BJ (cell line): ENCODE measurements around the gene CHPF2. TPM values are rescaled to one million over a fixed set of nuclear protein-coding genes. Genes with fewer than 3 reads are reported as not detected.

ENCODE experiments used
- CTCF ChIA-PET: fragments of 350-600 bp; formaldehyde crosslinking; extraction: SDS; loops from one replicate; lab custom pipeline; 2021; ENCODE audit warnings: antibody characterized with exemption, inconsistent platforms; lab: Yijun Ruan, JAX
- POLR2A ChIA-PET: fragments of 300-600 bp; sonication (Branson Sonifier 250); formaldehyde crosslinking; extraction: SDS; loops from one replicate; lab custom pipeline; 2021; ENCODE audit warnings: antibody characterized with exemption; lab: Charles Lee
- DNase-seq: peaks from one replicate; pipeline ENCODE4 v3.0.0-alpha.2; 2011; ENCODE audit warnings: low read depth
- H3K27me3 ChIP-seq: 2 replicates; pipeline ENCODE4 v1.6.0; 2011; ENCODE audit warnings: low read length; ENCODE audit not compliant: control insufficient read depth, insufficient read depth
- H3K36me3 ChIP-seq: 2 replicates; pipeline ENCODE4 v1.5.1; 2011; ENCODE audit warnings: low read length; ENCODE audit not compliant: control insufficient read depth, insufficient read depth
- H3K4me3 ChIP-seq: 2 replicates; pipeline ENCODE4 v1.5.1; 2011; ENCODE audit warnings: low read depth, mild to moderate bottlenecking, control low read depth, low read length
- polyA plus RNA-seq: library from polyadenylated mRNA; depleted of rRNA; stranded (reverse); fragments of >200 nt; gene quantifications from 2 replicates; pipeline ENCODE4 v1.2.3, GENCODE V29; 2011
- TF ChIP-seq, protein P1 (sequence below): IDR thresholded peaks from 2 replicates; pipeline ENCODE4 v1.5.1; 2011; ENCODE audit warnings: low read depth, mild to moderate bottlenecking, control low read depth, inconsistent platforms, low read length, moderate library complexity; ENCODE audit not compliant: insufficient read depth

Gene CHPF2
- polyA plus RNA-seq, 1 experiment, result 42.6 TPM

DNA sequence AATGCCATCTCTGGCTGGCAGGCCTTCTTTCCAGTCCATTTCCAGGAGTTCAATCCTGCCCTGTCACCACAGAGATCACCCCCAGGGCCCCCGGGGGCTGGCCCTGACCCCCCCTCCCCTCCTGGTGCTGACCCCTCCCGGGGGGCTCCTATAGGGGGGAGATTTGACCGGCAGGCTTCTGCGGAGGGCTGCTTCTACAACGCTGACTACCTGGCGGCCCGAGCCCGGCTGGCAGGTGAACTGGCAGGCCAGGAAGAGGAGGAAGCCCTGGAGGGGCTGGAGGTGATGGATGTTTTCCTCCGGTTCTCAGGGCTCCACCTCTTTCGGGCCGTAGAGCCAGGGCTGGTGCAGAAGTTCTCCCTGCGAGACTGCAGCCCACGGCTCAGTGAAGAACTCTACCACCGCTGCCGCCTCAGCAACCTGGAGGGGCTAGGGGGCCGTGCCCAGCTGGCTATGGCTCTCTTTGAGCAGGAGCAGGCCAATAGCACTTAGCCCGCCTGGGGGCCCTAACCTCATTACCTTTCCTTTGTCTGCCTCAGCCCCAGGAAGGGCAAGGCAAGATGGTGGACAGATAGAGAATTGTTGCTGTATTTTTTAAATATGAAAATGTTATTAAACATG lies 6.0 kb downstream of the CHPF2 start:
- peaks cover 41% of the 10 kb centered on the region for H3K36me3 ChIP-seq
- CTCF ChIA-PET, result no interaction called here
- H3K27me3 ChIP-seq, result no peaks in the 10 kb centered on the region

DNA sequence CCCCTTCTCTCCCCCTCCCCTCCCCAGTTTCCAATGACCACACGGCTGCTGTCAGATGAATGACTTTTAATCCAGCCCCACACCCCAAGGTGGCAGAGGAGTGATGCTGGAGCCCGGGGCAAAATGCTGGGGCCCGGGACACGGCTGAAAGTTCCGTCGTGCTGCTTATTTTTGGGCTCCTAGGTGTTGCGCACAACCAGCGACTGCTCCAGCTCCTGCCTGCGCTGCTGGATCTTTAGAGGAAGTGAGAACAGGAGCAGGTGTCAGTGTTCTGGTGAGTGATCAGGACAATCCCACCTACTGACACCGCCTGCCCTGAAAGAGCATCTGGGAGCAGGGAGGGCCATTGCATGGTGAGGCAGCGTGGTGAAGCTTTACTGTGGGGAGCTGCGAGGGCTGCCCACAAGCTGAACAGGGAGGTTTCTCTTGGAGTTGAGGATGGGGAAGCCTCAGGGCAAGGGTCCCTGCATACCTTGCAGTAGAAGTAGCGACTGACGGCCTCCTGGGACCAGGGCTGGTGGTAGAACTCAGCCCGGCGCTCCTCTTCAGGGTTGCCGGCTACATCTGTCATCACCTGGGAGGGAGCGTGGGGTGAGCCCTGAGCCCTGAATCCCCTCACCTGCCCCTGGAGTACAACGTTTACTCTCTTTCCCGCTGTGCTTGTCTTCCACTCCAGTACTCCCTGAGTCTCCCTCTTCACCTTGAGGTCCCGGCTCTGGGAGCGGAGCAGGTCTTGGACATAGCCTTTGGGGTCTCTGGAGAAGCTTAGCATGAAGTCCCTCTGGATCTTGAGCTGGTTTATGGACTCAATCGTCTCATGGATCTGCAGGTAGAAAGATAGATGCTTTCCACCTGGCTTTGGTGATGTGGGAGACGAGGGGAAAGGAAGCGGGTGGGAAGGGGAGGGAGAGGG lies 6.9 kb downstream of the CHPF2 start:
- CTCF ChIA-PET, result no interaction called here
- DNase-seq, result no peak
- peaks cover 41% of the 10 kb centered on the region for H3K36me3 ChIP-seq
- no peaks in the 10 kb centered on the region for H3K27me3 ChIP-seq
- TF ChIP-seq, protein P1, sequence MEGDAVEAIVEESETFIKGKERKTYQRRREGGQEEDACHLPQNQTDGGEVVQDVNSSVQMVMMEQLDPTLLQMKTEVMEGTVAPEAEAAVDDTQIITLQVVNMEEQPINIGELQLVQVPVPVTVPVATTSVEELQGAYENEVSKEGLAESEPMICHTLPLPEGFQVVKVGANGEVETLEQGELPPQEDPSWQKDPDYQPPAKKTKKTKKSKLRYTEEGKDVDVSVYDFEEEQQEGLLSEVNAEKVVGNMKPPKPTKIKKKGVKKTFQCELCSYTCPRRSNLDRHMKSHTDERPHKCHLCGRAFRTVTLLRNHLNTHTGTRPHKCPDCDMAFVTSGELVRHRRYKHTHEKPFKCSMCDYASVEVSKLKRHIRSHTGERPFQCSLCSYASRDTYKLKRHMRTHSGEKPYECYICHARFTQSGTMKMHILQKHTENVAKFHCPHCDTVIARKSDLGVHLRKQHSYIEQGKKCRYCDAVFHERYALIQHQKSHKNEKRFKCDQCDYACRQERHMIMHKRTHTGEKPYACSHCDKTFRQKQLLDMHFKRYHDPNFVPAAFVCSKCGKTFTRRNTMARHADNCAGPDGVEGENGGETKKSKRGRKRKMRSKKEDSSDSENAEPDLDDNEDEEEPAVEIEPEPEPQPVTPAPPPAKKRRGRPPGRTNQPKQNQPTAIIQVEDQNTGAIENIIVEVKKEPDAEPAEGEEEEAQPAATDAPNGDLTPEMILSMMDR, result no peak
- POLR2A ChIA-PET, result no interaction called here
- no peak overlapping the region for H3K4me3 ChIP-seq

More for the DNA sequence above, 6.0 kb downstream of the CHPF2 start:
- TF ChIP-seq, protein P1, result no peak
- no peak for DNase-seq
- POLR2A ChIA-PET, result no interaction called here
- H3K4me3 ChIP-seq, result no peak overlapping the region

DNA sequence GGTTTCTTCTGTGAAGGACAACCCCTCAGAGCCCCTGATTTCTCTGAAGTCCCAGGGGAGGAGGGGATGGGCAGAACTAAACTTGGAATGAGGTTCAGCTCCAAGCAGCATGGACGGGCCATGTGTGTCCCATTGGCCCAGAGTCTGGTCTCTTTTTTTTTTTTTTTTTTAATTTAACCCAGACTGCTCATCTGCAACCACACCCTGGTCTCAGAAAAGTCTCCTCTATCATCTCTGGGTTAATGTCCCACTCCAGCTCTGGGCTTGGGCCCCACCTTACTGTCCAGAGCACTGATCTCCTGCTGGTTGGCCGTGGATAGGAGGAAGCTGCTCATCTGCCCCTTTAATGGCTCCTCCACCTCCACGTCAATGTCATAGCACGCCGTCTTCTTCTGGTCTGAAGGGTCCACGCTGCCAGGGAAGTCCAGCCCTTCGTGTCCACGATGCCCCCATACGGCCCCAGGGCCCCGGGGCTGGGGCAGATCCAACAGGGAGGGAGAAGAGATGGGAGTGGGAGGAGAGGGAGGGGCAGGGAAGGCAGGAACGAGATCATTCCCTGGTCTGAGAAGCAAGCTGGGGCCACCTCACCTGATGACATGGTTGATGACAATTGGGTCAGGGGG lies 7.7 kb downstream of the CHPF2 start:
- H3K36me3 ChIP-seq, result peaks cover 40% of the 10 kb centered on the region
- TF ChIP-seq, protein P1, result no peak
- H3K27me3 ChIP-seq, result no peaks in the 10 kb centered on the region
- ChIA-PET CTCF (no interaction called here), POLR2A (no interaction called here)
- H3K4me3 ChIP-seq, result no peak overlapping the region
- DNase-seq, result no peak

DNA sequence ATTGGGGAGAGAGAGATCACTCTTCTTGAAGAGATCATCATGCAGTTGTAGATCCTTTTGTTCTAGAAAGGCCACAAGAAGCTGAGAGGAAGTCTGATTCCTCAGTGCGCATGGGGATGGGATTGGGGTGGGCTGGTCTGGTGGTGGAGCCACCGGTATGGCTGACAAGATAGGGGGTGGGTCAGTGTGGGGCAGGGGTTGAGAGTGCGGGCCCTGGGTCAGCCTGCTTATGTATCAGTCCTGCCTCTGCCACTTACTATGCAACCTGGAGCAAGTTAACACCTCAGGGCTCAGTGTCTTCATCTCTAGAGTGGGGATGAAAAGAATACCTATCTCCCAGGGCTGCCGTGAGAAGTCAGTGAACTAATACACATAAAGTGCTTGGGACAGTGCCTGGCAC lies 8.3 kb downstream of the CHPF2 start:
- CTCF ChIA-PET, result no interaction called here
- no peak overlapping the region for H3K4me3 ChIP-seq
- no peaks in the 10 kb centered on the region for H3K27me3 ChIP-seq
- H3K36me3 ChIP-seq, result peaks cover 34% of the 10 kb centered on the region
- POLR2A ChIA-PET, result no interaction called here
- TF ChIP-seq, protein P1, result no peak
- DNase-seq, result no peak
